HG03432 (cell line): ENCODE data around the gene PRSS3.
"Not testable (repeated sequence)": the region's sequence is repeated elsewhere in the genome, so short reads cannot be mapped to it uniquely, and the experiment has no call there.

Experiments used
- ATAC-seq: cut with Tn5 transposase; IDR thresholded peaks from one replicate; pipeline ENCODE4 v1.9.1; 2021; ENCODE audit warnings: mild to moderate bottlenecking, moderate library complexity; ENCODE audit not compliant: unreplicated experiment

The PRSS3 gene

GRCh38 chr9:33785914-33786313 is 9.4 kb upstream of the PRSS3 start:
- no peak for ATAC-seq

DNA sequence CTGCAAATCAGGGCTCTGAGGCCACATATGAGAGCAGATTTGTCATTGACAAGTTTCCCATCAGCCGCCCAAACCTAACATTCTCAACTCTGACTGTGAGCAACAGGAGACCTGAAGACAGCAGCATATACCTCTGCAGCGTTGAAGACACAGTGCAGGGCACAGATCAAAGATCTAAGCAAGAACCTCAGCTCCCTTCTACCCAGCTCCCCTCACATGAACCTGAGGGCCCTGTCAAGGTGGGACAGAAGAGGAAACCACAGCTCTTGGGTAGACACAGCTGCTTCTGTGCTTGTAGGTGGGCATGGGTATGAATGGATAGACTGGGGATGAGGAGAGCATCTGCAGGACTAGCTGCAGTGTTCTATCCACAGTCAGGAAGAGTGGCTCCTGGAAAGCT is 8.7 kb upstream of the PRSS3 start:
- no peak for ATAC-seq

- no peak for ATAC-seq
These were observed 7.5 kb upstream of the PRSS3 start for GRCh38 chr9:33787839-33788238.

DNA sequence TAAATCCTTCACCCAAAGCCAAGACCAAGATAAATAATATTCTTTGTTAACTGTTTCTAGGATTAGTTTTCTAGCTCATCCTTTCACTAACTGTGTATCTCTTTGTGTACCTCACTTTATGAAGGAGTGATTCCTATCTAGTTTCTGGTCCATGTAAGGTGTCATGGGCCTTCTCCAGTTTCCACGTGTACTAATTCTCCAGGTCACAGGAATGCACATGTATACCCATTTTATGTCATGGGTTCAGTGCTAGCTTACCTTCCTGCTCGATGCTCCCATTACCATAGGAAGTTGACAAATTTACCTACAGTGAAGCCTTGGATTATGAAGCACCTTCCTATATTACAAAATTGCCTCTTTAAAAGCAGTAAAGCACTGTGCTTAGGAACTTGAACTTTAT is 5.9 kb upstream of the PRSS3 start:
- not testable (repeated sequence) for ATAC-seq

DNA sequence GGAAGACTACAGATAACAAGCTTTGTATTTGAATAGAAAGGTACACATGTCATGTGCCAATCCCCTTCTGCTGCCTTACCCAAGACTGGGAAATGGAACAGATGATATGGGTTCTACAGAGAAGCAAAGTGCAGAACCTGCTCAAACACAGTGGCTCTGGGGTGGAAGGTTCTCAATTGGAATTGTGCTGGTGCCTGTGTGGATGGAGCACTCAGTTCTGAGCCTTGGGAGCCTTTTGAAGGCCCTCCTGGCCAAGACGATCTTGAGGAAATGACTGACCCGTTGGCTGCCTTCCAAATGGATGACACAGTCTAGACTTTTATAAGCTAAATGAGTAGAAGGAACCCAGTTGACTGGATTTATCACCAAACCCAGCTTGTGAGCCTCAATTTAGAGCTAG is 4.2 kb upstream of the PRSS3 start:
- ATAC-seq = no peak

DNA sequence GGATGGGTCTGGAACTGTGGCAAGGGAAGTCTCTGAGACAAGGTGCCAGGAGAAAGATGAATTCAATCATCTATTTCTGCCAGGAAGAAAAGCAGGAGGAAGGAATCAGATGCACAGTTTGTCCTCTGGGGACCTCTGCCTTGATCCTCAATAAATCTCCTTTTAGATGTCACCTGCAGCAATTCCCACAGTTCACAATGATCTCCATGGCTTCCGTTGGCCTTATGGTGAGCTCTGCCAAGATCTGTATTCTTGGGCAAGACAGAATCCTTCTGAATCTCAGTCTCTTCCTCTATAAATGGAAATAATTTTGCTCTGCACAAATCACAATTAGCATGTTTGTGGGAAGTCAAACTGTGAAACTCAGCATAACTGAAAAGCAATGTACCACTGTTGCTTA is 1.9 kb upstream of the PRSS3 start:
- not testable (repeated sequence) for ATAC-seq

- no peak for ATAC-seq
These were observed 801 bp upstream of the PRSS3 start for GRCh38 chr9:33794560-33794959.

DNA sequence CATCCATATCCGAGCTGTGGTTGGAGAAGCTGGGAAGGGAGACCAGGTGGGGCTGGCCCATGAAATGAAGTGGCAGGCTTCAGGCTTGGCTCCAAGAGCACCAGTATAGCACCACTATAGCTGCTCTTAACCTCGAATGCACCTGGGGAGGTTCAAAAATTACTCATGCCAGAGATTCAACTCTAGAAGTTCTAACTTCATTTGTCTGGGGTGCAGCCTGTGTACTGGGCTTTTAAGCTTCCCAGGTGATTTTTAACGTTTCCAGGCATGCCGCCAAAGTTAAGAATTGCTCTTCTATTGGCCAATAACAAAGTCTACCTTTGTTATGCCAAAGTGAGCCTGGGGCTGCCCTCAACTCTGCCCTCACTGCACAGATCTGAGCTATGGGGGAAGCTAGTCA is 458 bp downstream of the PRSS3 start:
- no peak for ATAC-seq

DNA sequence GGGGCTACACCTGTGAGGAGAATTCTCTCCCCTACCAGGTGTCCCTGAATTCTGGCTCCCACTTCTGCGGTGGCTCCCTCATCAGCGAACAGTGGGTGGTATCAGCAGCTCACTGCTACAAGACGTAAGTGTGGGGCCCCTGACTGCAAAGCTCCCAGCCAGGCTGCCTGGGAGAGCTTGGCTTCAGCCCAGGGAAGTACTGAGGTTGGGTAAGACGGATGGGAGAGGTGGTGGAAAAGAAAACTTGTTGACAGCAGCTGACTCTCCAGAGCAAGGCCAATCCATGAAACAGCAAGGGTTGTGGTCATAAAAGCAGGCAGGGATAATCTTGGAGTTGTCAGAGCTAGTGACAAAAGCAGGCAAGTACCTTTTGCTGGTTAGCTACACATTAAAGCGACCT is 1.3 kb downstream of the PRSS3 start:
- ATAC-seq = not testable (repeated sequence)

DNA sequence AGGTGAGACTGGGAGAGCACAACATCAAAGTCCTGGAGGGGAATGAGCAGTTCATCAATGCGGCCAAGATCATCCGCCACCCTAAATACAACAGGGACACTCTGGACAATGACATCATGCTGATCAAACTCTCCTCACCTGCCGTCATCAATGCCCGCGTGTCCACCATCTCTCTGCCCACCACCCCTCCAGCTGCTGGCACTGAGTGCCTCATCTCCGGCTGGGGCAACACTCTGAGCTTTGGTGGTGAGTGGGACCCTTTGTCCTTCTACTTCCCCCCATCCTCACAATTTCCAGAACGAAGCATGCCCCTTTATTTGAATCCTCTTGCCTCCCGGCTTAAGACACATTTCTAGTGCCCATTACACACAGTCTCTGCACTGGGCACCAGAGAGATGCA is 2.5 kb downstream of the PRSS3 start:
- no peak for ATAC-seq

DNA sequence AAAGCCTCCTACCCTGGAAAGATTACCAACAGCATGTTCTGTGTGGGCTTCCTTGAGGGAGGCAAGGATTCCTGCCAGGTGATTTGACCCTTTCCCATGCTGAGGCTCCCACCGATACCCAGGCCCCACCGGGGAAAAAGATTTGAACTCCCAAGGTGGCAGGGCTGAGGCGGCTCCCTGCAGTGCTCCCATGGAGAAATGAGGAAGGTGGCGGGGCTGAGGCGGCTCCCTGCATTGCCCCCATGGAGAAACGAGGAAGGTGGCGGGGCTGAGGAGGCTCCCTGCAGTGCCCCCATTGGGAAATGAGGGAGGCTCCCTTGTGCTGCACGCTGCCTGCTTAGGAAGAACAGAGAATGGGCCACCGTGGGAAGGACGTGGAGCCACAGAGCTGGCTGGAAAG is 3.2 kb downstream of the PRSS3 start:
- no peak for ATAC-seq

DNA sequence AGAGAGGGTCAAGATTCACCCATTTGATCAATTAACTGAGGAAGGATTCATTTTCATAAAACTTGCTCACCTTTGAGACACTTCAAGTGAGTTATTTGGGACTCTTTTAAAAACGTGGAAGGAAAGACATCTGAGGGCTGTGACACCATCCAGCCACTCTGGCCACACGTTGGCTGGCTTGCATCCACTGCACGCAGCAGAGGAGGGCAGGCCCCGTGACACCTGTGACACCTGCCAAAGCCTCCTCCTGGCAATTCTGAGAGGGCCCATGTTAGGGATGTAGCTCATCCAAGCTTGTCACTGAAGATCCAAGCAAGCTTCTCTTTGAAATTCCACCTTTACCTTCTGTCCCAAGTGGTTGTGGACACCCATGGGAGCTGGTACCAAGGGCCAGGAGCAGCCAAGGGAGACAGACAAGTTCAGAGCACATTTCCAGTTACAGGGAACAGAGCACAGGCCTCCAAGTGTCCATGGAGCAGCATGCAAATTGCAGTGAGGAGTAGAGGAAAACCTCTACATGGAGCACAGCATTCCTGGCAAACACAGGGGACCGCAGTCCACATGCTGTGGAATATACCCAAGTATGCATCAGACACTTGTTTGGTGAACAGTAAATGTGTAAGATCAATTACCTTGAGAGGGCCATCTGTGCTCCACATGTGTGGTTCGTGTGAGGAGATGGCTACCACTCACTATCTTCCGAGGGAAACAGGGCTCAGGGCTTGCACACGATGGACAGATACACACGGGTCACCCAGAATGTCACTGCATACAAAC is 4.8 kb downstream of the PRSS3 start:
- ATAC-seq = no peak

GRCh38 chr9:33800886-33801285 is 5.5 kb downstream of the PRSS3 start:
- no peak for ATAC-seq

GRCh38 chr9:33801943-33802500 is 6.7 kb downstream of the PRSS3 start:
- not testable (repeated sequence) for ATAC-seq

DNA sequence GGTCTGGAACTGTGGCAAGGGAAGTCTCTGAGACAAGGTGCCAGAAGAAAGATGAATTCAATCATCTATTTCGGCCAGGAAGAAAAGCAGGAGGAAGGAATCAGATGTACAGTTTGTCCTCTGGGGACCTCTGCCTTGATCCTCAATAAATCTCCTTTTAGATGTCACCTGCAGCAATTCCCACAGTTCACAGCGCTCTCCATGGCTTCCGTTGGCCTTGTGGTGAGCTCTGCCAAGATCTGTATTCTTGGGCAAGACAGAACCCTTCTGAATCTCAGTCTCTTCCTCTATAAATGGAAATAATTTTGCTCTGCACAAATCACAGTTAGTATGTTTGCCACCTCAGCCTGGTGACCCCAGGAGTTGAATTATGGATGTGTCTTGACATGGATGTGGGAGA is 8.8 kb downstream of the PRSS3 start:
- ATAC-seq = not testable (repeated sequence)

DNA sequence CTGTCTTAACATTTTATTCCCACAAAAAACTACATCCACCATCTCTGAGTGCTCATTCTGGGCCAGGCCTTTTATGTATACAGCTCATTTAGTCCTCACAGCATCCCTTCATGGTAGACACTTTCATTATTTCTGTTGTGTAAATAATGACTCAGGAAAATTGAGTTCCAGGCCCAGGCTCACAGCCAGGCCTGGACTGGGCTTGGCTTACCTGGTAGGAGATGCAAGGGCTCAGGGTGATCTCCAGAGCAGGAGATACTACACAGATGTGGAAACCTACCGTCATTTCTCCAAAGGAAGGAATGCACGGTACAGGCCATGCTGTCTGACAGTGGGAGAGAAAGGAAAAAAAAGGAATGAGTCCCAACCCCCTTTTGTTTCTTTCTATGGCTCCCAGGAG is 11.8 kb downstream of the PRSS3 start:
- ATAC-seq = not testable (repeated sequence)

DNA sequence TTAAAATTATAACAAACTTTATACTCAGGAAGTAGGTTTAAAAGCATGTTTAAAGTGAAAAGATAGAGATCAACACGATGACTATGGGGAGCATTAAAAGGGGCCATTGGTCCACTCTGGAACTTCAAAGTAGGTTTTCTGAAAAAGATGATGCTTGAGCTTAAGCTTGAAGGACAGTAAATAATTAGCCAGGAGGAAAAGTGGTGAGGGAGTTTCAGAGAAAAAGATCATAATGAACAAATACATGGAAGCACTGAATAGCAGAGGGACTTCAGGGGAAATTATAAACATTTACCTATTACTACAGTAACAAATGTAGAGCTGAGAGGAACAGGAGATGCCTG is 13.6 kb downstream of the PRSS3 start:
- not testable (repeated sequence) for ATAC-seq

- ATAC-seq = no peak
These were observed 14.1 kb downstream of the PRSS3 start for GRCh38 chr9:33809506-33809905.

GRCh38 chr9:33813712-33814641 is 18.6 kb downstream of the PRSS3 start:
- no peak for ATAC-seq

DNA sequence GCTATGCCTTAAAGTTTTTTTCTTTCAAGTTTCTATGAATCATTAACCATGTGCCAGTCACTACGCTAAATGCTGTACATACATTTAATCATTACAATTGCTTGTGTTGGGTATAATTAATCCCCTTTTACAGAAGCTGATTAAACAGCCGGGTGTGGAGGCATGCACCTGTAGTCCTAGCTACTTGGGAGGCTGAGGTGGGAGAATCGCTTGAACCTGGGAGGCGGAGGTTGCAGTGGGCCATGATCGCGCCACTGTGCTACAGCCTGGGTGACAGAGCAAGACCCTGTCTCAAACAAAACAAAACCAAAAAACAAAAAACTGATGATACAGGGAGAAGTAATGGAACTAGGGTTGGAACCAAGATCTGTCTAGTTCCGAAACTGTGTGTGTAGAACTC is 20.4 kb downstream of the PRSS3 start:
- no peak for ATAC-seq

- peak; percentile 68 for ATAC-seq
These were observed 21.2 kb downstream of the PRSS3 start, which contains the start of gene UBE2R2 for GRCh38 chr9:33816327-33817252. TSS of gene UBE2R2 (plus strand) at chr9:33817160. CDS start at chr9:33817758, 598 bp downstream.
